Transverse colon (tissue), 4 donors: ENCODE data around the gene LRRC46.

ENCODE experiments used
- CTCF ChIP-seq, 5 experiments: fragments of 200-600 bp in 3 of 5; fragments of 450-650 bp in 2 of 5; sonication (generic) in 3 of 5; IDR thresholded peaks; 1 replicate in 2 of 5; 2 replicates in 3 of 5; pipeline ENCODE4 v1.5.1; 2016 to 2017; ENCODE audit warnings: antibody characterized with exemption in 5 of 5, inconsistent platforms in 3 of 5, mild to moderate bottlenecking in 2 of 5, moderate library complexity in 1 of 5
- EP300 ChIP-seq: sonication (generic); formaldehyde crosslinking; IDR thresholded peaks from one replicate; pipeline ENCODE4 v1.6.1; 2017; ENCODE audit warnings: antibody characterized with exemption, low read depth
- POLR2A ChIP-seq: fragments of 450-650 bp; IDR thresholded peaks from one replicate; pipeline ENCODE4 v1.6.1; 2016; ENCODE audit warnings: antibody characterized with exemption, mild to moderate bottlenecking, moderate library complexity
- POLR2AphosphoS5 ChIP-seq, 3 donors: sonication (generic); formaldehyde crosslinking; IDR thresholded peaks; one replicate each; pipeline ENCODE4 v1.6.1; 2016; ENCODE audit warnings: antibody characterized with exemption in 3 of 3

- TF ChIP-seq CTCF (IDR thresholded peaks at IDR 0.05) (no peak), POLR2AphosphoS5 (IDR thresholded peaks at IDR 0.05) (no peak), EP300 (no peak), POLR2A (no peak)
Observed at GRCh38 chr17:47877368-47878034, 46.0 kb downstream of the LRRC46 start.
